ENCODE results near the gene ADISSP. TPM values are rescaled to one million over a fixed set of nuclear protein-coding genes. Genes with fewer than 3 reads are reported as not detected.

Gene ADISSP
- total and polyA plus RNA-seq, 2 donors (not counting 1 experiment from before 2014, with no cell fraction given) = 18.4 to 28.8 TPM

- H3K4me2 ChIP-seq (replicated peaks; ENCODE audit: low read depth, low read length, poor library complexity, severe bottlenecking) = no peak overlapping the region
- ChIA-PET CTCF (interaction anchor here (0.9 to 2.8 kb wide), 5 partner anchors 9 to 98 kb away, joined by 3 to 10 read pairs (median 5); partner anchors contain the start of gene ADISSP), POLR2A (no interaction called here)
- H3K79me2 ChIP-seq (ENCODE audit: control insufficient read depth, insufficient read depth, low read length) = peaks cover 13% of the 10 kb centered on the region
- H3K9ac ChIP-seq (ENCODE audit: low read length) = no peak overlapping the region
- Mint-ChIP-seq H3K4me3 (no peak overlapping the region), H3K9me3 (ENCODE audit: insufficient read depth) (no peaks in the 10 kb centered on the region), H3K27me3 (no peaks in the 10 kb centered on the region), H3K4me1 (peaks cover 14% of the 10 kb centered on the region), H3K27ac (no peak overlapping the region)
- no peak for ATAC-seq (ENCODE audit: low read depth)
- no peak for DNase-seq
- no peak overlapping the region for H3K27ac ChIP-seq (ENCODE audit: low read length in 2 of 2)
- no CpG with 5 or more reads among the region's 2 CpGs for WGBS (ENCODE audit: insufficient coverage)
- H3K4me3 ChIP-seq (ENCODE audit: control extremely low read depth in 1 of 5, extremely low read depth in 1 of 5, insufficient read depth in 1 of 5, low read depth in 2 of 5, low read length in 4 of 5) = no peak overlapping the region
- no peaks in the 10 kb centered on the region for H4K20me1 ChIP-seq (ENCODE audit: control insufficient read depth, insufficient read depth, low read length, poor library complexity, severe bottlenecking)
- intact Hi-C loops (cut with micrococcal nuclease) = no loop called here
- H3K4me1 ChIP-seq (ENCODE audit: control insufficient read depth in 2 of 2, insufficient read depth in 2 of 2, low read length in 2 of 2) = peaks cover 10 to 12% of the 10 kb centered on the region in 2 donors
- TF ChIP-seq, protein P1, sequence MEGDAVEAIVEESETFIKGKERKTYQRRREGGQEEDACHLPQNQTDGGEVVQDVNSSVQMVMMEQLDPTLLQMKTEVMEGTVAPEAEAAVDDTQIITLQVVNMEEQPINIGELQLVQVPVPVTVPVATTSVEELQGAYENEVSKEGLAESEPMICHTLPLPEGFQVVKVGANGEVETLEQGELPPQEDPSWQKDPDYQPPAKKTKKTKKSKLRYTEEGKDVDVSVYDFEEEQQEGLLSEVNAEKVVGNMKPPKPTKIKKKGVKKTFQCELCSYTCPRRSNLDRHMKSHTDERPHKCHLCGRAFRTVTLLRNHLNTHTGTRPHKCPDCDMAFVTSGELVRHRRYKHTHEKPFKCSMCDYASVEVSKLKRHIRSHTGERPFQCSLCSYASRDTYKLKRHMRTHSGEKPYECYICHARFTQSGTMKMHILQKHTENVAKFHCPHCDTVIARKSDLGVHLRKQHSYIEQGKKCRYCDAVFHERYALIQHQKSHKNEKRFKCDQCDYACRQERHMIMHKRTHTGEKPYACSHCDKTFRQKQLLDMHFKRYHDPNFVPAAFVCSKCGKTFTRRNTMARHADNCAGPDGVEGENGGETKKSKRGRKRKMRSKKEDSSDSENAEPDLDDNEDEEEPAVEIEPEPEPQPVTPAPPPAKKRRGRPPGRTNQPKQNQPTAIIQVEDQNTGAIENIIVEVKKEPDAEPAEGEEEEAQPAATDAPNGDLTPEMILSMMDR (IDR thresholded peaks at IDR 0.05) = no peak
- TF ChIP-seq EZH2 (IDR thresholded peaks at IDR 0.05; ENCODE audit: borderline replicate concordance, insufficient read depth, low read depth, low read length, poor library complexity, severe bottlenecking) = no peak
- peaks cover 0 to 4% (median 0%) of the 10 kb centered on the region in 3 donors for H3K9me3 ChIP-seq (ENCODE audit: control extremely low read depth in 1 of 3, control insufficient read depth in 2 of 3, insufficient read depth in 1 of 3, low read length in 2 of 3)
- no peaks in the 10 kb centered on the region for H3K27me3 ChIP-seq (replicated peaks in 1 of 4; ENCODE audit: control extremely low read depth in 1 of 4, control insufficient read depth in 3 of 4, insufficient read depth in 4 of 4, low read length in 3 of 4)
- H2AFZ ChIP-seq (ENCODE audit: insufficient read depth, low read depth, low read length, poor library complexity, severe bottlenecking) = no peak overlapping the region
- H3K36me3 ChIP-seq (replicated peaks in 1 of 2; ENCODE audit: control extremely low read depth in 1 of 2, control insufficient read depth in 1 of 2, extremely low read depth in 1 of 2, insufficient read depth in 2 of 2, low read length in 1 of 2) = peaks cover 0 to 8% of the 10 kb centered on the region in 2 experiments
These were observed 10.3 kb downstream of the ADISSP start for GRCh38 chr20:3757268-3757667.

- Histone ChIP-seq H4K20me1 (ENCODE audit: control insufficient read depth, insufficient read depth, low read length, poor library complexity, severe bottlenecking) (no peaks in the 10 kb centered on the region), H3K4me1 (ENCODE audit: control insufficient read depth in 2 of 2, insufficient read depth in 2 of 2, low read length in 2 of 2) (peaks cover 5 to 11% of the 10 kb centered on the region in 2 donors), H3K79me2 (ENCODE audit: control insufficient read depth, insufficient read depth, low read length) (peaks cover 13% of the 10 kb centered on the region), H3K9me3 (ENCODE audit: control extremely low read depth in 1 of 3, control insufficient read depth in 2 of 3, insufficient read depth in 1 of 3, low read length in 2 of 3) (no peaks in the 10 kb centered on the region), H3K4me2 (replicated peaks; ENCODE audit: low read depth, low read length, poor library complexity, severe bottlenecking) (no peak overlapping the region), H3K36me3 (replicated peaks in 1 of 2; ENCODE audit: control extremely low read depth in 1 of 2, control insufficient read depth in 1 of 2, extremely low read depth in 1 of 2, insufficient read depth in 2 of 2, low read length in 1 of 2) (peaks cover 0 to 5% of the 10 kb centered on the region in 2 experiments), H2AFZ (ENCODE audit: insufficient read depth, low read depth, low read length, poor library complexity, severe bottlenecking) (no peak overlapping the region), H3K27ac (ENCODE audit: low read length in 2 of 2) (no peak overlapping the region), H3K9ac (ENCODE audit: low read length) (no peak overlapping the region), H3K4me3 (ENCODE audit: control extremely low read depth in 1 of 5, extremely low read depth in 1 of 5, insufficient read depth in 1 of 5, low read depth in 2 of 5, low read length in 4 of 5) (no peak overlapping the region), H3K27me3 (replicated peaks in 1 of 4; ENCODE audit: control extremely low read depth in 1 of 4, control insufficient read depth in 3 of 4, insufficient read depth in 4 of 4, low read length in 3 of 4) (no peaks in the 10 kb centered on the region)
- ATAC-seq (ENCODE audit: low read depth) (no peak), DNase-seq (no peak)
- CTCF ChIA-PET = interaction anchor here (0.6 to 3.9 kb wide), 4 partner anchors 11 to 280 kb away, joined by 3 to 47 read pairs (median 6); partner anchors contain the start of genes ADISSP and SPEF1
- no peak overlapping the region for H3K4me3 Mint-ChIP-seq
- POLR2A ChIA-PET = no interaction called here
- no peaks in the 10 kb centered on the region for H3K27me3 Mint-ChIP-seq
- peaks cover 13% of the 10 kb centered on the region for H3K4me1 Mint-ChIP-seq
- WGBS (ENCODE audit: insufficient coverage) = 87% methylated on average over 5 of the region's 5 CpGs
- intact Hi-C loops (cut with micrococcal nuclease) = no loop called here
- no peak overlapping the region for H3K27ac Mint-ChIP-seq
- H3K9me3 Mint-ChIP-seq (ENCODE audit: insufficient read depth) = no peaks in the 10 kb centered on the region
- TF ChIP-seq, protein P1 (IDR thresholded peaks at IDR 0.05) = no peak
- no peak for TF ChIP-seq EZH2 (IDR thresholded peaks at IDR 0.05; ENCODE audit: borderline replicate concordance, insufficient read depth, low read depth, low read length, poor library complexity, severe bottlenecking)
These were observed 11.6 kb downstream of the ADISSP start for GRCh38 chr20:3755814-3756480.

Data from B cell (primary cell).